HG03439 (cell line): ENCODE data around the gene ARPC5.
"Not testable (repeated sequence)": the region's sequence is repeated elsewhere in the genome, so short reads cannot be mapped to it uniquely, and the experiment has no call there.

ENCODE experiments used
- ATAC-seq: cut with Tn5 transposase; IDR thresholded peaks from one replicate; pipeline ENCODE4 v1.9.1; 2021; ENCODE audit warnings: mild to moderate bottlenecking, moderate library complexity; ENCODE audit not compliant: unreplicated experiment

Gene ARPC5

DNA sequence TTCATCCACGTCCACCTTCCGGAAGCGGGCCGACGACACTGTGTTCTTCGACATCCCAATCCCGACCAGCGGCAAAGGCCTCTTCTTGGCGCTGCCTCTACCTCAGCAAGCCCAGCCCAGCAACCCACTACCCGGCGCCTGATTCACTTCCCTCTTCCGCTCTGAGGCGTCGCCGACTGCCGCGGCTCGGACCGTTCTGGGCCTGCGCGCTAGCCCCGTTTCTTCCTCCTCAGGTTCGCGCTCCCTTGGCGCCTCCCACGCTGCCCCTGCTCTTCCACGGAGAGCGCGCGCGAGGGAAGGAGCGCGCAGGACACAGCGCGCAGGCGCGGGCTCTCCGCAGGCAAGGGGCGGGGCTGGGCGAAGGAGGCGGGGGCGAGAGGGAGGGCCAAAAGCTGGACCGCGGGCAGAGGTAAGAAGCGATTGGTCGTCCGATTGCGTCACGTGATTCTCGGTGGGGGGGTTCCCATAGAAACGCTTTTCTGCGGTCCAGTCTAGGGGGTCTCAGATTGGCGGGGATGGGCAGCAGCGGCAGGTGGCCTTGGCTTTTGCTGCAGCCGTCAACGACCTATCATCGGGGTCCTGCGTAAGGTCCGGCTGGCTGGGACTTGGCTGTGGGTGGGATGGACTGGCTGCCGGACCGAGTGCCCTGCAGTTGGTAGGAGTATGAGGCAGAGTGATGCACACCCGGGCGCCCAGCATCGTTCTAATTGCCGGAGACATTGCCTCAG lies at the start of gene ARPC5:
Gene ARPC5, minus strand, starts transcription at position 178 of the 728 bp plus-strand sequence. Its CDS starts 124 bp downstream, at position 54.
- peak; percentile 89 for ATAC-seq

DNA sequence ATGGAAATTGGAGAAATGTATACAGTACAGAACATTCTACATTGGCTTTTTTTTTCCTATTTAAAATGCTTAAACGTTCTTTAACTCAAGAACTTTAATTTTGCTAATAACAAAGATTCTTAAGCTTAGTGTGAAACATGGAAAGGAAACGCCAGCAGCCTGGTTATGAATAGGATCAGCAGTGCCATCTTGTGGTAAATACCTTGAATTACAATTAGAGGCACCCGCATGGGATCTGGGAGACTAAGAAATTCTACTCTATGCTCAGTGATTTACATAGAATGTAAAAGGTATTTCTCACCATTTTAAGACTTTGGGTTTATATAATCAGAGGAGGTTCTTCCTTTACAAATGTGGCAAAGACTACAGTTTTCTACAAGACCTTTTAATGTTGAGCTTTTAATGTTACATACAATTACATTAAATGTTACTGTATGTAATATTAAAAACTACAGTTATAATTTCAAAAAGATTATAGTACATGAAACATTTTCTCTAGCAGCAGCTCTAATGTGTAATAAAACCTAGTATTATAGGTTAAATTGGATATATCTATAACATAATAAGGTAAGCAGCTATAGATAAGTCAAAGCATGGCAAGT lies 49.6 kb upstream of the ARPC5 start:
- no peak for ATAC-seq

DNA sequence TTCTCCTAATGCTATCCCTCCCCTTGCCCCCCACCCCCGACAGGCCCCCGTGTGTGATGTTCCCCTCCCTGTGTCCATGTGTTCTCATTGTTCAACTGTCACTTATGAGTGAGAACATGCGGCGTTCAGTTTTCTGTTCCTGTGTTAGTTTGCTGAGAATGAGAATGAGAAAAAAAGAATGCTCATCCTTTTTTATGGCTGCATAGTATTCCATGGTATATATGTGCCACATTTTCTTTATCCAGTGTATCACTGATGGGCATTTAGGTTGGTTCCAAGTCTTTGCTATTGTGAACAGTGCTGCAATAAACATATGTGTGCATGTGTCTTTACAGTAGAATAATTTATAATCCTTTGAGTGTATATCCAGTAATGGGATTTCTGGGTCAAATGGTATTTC lies 43.8 kb upstream of the ARPC5 start:
- ATAC-seq = not testable (repeated sequence)

DNA sequence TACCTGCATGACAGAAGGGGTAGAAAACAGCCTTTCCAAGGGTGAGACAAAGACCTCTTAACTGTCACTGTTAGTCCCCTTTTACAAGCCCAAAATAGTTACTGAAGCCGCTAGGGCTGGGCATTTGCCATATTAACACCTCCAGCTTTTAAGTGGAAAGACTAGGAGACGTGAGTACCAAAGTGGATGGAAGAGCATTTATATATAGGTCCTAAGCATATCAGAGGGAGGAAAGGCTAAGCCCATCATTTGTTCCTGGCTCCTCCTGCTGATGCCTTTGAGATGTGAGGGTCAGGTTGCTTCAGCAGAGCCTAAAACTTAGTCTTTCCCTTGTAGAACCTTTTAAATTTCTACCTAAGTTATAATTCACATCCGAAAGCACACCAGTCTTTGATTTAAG lies 43.2 kb upstream of the ARPC5 start:
- no peak for ATAC-seq

DNA sequence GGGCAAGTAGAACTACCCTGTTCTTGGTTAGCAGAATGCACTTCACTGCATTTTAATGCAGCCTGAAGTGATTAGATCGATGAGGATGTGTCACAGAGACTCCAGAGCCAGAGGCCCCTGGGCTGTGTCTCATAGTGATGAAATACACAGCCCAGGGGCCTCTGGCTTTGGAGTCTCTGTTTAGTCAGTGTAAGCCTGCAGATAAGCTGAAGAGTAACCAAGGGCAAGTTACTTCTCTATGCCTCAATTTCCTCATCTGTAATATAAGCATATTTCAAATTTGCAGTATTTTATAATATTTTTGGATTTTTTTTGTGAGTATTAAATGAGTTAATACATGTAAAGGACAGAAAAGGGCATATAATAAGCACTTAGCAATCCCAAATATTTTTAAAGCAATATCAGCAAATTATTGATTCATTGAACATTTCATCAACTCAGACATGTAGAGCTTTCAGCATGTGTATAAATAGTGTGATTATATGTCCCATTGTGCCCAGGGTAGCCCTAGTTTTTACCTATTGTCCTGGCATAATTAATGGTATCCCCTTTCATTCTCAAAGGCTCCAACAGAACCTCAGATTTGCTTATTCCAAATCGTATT lies 41.1 kb upstream of the ARPC5 start:
- no peak for ATAC-seq

DNA sequence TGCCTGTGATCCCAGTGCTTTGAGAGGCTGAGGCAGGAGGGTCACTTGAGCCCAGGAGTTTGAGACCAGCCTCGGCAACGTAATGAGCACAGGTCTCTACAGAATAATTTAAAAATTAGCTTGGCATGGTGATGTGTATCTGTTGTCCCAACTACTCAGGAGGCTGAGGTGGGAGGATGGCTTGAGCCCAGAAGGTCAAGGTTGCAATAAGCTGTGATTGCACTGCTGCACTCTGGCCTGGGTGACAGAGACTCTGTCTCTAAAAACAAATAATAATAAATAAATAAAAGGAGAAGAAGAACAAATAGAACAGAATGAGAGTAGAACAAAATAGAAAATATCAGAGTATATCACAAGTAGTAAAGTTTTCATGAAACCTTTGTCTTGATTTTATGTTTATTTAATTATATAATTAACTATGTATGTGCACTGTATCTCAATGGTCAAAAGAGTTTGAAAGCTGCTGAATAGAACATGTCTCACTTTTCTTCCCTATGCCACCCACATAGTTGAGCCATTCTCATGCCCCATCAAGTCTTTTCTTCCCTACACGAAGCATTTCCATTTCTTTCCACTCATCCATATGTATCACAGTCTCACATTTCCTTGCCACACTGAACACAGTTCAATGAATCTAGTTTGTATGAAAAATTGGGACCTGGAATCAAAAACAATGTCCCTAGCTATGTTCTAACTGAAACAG lies 40.5 kb upstream of the ARPC5 start:
- no peak for ATAC-seq

DNA sequence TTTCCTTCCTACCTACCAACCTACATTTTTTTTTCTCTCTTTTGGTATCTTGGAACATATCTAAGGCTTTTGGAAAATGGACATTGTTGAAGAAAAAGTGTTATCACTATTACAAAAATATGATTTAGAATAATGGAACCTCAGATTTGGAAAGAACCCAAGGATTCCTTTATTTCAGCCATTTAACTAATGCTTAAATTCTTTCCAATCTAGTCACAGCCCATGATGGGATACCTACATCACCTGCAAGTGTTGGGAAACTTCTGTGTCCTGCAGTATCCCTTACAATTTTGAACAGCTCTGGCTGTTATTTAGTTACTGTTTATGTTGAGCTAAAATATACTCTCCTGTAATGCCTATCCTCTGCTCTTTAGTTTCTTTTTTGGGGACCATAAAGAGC lies 39.8 kb upstream of the ARPC5 start:
- no peak for ATAC-seq

DNA sequence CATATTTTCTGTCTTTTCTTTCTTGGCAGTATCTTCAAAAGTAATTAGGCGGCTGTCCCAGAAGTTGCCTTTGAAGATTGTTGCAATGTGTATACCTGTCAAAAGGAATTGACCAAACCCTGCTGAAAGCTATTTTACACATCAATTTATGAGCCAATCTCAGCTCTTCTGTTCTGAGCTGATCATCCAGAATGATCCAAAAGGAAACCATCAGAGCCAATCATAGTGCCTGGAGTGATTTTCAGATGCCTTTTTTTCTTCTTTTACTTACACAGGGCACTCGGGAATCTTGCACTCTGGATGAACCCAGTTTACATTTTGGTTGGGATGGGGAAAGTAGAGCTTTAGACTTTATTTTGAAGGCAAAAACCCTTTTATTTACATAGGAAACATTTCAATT lies 39.3 kb upstream of the ARPC5 start:
- no peak for ATAC-seq

DNA sequence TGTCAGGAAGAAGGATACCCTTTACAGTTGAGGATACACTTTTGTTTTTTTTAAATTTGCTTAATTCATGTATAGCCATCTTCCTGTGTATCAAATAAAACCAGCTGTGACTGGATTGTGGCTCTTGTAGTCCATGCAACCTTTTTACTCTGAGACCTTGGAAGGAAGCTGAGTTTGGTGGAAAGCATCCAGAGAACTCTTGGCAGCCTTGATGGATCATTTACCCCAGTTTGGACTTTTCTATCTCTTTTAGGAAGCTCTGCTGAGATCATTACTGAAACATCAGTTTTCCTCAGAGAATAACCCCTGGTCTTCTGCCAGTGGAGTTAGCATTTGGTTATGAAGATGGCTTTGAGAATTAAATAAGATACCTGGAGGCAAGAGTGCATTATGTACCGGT lies 38.8 kb upstream of the ARPC5 start:
- ATAC-seq = no peak

DNA sequence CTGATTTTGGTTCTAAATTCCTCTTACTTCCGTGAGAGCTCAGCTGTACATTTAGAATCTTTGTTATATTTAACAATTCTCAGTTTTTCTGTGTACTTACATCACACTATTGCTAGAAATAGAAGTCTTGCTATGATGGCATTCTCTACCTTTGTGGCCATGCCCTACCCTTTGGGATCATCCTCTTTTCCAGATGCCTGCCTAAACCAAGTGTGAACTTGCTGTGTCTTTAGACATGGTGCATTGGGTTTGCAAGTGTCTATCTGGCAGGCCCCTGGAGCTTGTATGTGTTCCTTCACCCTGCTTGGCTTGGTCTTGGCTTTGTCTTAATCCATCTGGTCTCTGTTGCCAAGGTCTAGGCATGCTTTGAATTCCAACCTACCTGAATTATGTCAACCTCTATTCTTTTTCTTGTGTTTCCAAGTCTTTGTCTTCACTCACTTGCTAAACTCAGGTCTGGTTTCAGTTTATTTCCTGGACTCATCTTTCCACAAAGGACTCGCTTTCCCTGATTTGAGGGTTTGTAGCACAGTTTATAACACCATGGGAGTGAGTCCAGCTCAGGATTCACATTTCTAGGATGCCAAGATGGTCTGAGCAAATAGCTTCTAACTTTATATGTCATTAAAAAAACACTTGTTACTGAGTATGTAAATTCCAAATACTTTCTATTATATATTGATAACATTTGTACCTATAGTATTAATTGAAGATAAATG lies 38.2 kb upstream of the ARPC5 start:
- ATAC-seq = no peak

DNA sequence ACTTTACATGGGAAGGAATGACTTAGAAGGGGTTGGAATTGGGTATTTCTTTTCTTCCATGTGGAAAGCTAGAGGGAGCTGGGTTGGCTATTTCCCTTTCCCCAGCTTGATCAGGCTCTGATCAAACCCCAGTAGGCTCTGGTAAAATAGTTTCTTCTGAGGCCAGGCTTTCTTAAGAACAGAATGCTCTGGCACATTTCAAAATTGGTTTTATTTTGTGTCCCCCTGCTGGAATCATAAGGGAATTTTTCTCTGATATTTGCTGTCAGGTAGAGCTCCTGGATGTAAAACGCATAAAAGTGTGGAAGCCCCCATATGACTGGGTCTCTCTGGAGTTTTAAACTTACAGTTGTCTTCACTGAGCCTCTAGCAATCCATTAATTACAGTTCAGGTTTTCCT lies 34.6 kb upstream of the ARPC5 start:
- ATAC-seq = no peak

DNA sequence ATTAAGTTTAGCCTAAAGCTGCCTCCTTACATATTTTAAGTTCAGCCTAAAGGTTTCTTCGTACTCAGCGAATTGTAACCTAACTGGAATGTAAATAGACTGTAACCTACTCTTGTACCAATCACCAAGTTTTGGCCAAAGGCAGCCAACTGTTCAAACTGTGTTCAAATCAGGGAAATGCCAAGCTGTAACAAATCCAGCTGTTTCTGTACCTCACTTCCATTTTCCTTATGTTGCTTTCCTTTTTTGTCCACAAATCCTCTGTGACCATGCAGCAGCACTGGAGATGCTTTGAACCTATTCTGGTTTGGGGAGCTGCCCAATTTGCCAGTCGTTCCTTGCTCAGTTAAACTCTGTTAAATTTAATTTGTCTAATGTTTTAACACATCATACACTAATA lies 20.8 kb upstream of the ARPC5 start:
- ATAC-seq = no peak

DNA sequence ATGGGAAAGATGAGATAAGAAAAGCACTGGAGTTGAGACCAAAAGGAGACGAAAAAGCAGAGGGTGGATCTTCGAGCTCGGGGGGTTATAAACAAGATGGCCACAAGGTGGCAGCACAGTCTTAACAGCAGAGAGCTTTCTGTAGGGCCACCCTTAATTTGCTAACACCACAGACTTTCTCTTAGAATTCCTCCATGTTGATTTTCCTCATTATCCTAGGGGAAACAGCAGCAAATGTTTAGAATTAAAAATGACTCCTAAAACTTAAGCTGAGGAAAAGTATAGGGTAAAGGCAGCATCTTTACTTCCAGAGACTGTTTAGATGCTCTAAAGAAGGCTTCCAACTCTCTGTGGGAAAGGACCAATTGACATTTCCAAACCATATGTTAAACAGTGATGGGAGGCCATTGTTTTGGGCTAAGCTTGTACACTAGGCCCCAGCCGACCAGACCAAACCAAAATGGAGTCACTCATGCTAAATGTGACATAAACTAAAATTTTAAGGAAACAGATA lies 20.0 kb upstream of the ARPC5 start:
- ATAC-seq = peak; percentile 62

DNA sequence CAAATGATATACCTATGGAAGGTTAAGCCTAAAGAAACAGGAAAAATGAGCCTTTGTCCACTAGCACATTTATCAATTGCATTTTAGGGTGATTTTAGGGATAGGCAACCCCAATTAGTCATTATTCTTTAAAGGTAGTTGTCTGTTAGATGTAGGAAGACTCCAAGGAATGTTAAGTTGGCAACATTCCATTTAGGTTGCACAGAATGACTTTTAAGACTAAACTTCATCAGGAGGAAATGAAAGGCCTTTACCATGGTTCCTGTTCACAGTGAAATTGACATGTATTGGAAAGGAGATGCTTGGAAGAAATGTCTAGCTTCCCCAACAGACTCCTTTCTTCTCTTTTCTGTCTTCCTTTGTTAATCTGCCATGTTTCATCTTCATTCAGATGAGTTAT lies 19.1 kb upstream of the ARPC5 start:
- no peak for ATAC-seq

DNA sequence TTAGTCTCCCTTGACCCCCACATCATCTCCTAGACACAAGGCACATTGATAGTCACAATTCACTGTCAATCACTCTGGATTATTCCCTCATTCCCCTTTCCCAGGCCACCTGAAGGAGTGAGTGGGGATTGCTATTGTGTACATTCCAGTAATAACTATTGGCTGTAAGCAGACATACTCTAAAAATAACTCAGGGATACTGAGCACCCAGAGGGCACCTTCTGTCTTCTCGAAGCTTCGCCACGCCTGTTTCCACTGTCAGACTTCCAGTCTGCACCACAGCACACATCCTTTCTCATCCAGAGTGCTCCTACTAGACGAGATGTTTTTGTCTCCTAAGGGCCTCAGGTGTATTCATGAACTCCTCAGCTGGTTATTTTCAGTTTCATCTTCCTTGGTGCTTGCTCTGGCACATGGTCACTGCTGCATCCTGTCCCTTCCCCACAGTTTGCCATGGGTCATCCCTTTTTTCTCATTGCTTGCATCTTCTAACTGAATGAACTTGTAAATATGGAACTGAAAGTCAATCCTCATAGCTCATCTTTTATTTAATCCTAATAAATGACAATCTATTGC lies 18.4 kb upstream of the ARPC5 start:
- ATAC-seq = no peak

DNA sequence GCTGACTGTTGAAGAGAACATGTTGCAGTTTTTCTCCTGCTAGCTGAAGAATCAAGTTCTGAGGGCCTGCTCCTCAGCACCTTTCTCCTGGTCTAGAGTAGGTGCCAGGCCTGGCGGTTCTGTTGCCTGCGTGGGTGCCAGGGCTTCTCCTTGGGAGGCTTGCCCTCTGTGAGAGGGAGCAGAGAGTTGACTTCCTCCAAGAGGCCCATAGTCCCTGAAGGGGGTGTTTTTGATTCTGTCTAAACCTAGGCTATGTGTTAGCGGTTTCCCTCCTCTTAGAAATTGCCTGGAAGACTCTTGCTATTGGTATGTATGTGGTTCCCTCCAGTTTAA lies 17.8 kb upstream of the ARPC5 start:
- no peak for ATAC-seq

DNA sequence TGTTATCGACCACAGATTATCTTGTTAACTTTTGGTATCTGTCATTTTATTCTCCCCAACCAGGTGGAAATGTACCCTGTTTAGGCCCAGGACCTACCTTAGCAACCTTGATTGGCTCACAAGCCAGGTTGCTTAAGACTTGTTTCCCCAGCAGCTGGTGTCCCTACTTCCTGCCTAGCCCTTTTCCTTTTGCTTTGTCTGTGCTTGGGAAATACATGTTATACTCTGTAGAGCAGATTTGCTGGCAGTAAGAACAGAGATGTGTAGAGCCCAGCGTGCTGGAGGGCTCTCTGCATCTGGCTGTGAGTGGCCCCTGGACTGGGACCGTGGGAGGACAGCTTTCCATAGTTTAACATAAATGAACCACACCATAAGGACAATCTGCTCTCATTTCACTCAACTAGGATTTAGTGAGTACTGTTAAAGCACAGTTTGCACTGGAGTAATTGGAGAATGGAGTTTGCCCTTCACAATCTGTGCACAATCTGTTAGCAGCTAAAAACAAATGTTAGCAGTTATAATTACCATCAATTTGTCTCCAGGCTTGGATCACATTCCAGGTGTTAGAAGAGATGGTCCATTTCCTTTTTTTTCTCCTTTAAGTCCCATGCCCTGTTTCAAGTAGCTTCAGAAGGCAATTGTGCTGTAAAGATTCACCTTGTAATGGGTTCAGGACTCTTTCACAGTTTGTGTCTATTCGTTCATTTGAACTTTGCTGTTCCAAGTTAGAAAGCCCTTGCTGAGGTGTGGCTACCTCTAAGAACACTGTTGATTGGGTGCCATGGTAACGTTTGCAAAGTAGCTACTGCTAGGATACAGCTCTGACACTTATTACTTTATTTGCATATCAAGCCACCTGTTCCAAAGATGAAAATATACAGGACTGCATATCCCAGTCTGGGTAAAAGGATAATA lies 17.2 kb upstream of the ARPC5 start, which contains the start of gene APOBEC4:
Gene APOBEC4, minus strand, starts transcription at position 770 of the 915 bp plus-strand sequence. CDS start 4,535 bp downstream, outside the sequence.
- ATAC-seq = no peak

DNA sequence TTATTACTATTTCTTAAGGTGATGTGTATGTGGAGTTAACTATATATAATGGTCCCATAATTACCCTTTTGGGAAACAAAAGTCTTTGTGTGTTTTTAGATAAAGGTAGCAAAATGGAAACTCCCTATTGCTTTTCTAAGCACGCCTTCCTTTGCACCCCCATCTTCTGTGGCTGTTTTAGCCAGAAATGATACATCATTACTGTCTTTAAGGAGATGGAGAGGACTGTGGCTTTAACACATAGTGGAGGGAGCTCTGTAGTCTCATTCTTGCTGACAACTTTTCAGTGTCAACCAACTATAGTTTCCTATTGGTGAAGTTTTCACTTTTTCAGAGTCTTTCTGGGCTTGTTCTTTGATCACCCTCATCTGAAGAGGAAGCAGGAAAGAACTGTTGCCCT lies 16.5 kb upstream of the ARPC5 start:
- ATAC-seq = no peak

DNA sequence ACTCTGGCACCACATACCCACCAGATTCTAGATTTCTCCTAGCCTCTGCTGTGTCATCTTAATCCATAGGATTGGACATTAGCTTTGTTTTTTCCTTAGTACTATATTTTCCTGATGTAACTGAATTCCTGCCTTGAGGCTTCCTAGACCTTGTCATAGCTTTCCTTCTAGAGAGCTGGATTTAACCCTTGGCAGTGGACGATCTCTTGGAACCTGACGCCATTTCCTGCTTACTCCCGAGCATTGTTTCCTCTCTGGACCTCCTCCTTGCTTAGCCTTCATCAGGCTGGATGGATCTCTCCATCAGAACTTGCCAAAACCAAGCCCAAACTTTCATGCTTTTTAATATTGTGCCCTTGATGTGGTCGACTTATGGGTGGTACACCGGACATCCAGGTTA lies 16.0 kb upstream of the ARPC5 start:
- no peak for ATAC-seq

DNA sequence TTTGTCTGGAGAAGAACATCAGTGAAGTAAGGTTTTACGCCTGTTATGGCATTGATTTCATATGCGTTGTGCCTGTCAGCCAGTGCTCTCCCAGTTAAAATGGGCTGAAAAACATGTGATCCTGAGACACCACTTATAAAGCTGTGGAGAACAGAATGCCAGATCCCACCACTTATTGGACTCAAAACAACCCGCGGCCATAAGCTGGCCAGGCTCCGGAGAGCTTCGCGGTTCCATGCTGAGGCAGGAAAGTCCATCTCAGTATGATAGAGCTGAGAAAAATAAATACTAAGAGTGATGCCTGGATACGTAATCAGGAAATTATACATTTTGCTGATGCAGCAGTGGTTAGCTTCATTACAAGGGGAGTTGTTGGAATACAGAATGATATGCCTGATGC lies 12.5 kb upstream of the ARPC5 start:
- no peak for ATAC-seq
